ENCODE data around the gene PNPLA8.
"Not testable (repeated sequence)": the region's sequence is repeated elsewhere in the genome, so short reads cannot be mapped to it uniquely, and the experiment has no call there.

PNPLA8 gene

DNA sequence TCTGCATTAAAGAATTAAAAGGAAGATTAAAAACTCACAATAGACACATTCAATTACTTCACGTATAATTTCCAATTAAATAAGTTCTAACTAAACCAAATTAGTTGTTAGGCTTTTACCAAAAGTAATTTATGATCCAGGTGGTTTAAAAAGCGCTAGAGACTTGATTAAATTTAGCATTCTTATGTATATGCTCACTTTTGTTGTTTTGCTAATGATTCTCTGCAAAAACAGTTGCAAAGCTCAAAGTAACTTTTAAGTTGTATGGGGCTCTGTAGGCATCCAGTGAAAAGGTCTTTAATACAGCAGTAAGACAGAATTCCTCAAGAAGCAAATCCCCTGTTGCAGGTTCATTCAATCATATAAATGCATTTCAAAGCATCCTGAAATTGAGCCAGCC, 15.5 kb upstream of the PNPLA8 start:
- Histone ChIP-seq H4K20me1 (ENCODE audit: insufficient read depth) (no peaks in the 10 kb centered on the region), H3K27ac (no peak overlapping the region), H3K27me3 (ENCODE audit: insufficient read depth, low read depth) (no peaks in the 10 kb centered on the region), H3K4me3 (IDR thresholded peaks at IDR 0.05; ENCODE audit: insufficient read depth, low read depth, low read length) (no peak overlapping the region), H3K79me2 (ENCODE audit: insufficient read depth, low read depth) (no peaks in the 10 kb centered on the region), H3K4me2 (no peak overlapping the region), H3K9ac (no peak overlapping the region), H2AFZ (ENCODE audit: low read depth) (no peak overlapping the region), H3K36me3 (ENCODE audit: insufficient read depth) (no peaks in the 10 kb centered on the region), H3K4me1 (ENCODE audit: low read depth, poor library complexity, severe bottlenecking) (no peaks in the 10 kb centered on the region)
- TF ChIP-seq, protein P1, sequence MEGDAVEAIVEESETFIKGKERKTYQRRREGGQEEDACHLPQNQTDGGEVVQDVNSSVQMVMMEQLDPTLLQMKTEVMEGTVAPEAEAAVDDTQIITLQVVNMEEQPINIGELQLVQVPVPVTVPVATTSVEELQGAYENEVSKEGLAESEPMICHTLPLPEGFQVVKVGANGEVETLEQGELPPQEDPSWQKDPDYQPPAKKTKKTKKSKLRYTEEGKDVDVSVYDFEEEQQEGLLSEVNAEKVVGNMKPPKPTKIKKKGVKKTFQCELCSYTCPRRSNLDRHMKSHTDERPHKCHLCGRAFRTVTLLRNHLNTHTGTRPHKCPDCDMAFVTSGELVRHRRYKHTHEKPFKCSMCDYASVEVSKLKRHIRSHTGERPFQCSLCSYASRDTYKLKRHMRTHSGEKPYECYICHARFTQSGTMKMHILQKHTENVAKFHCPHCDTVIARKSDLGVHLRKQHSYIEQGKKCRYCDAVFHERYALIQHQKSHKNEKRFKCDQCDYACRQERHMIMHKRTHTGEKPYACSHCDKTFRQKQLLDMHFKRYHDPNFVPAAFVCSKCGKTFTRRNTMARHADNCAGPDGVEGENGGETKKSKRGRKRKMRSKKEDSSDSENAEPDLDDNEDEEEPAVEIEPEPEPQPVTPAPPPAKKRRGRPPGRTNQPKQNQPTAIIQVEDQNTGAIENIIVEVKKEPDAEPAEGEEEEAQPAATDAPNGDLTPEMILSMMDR (conservative IDR thresholded peaks at IDR 0.05; ENCODE audit: low read depth, low read length): no peak

DNA sequence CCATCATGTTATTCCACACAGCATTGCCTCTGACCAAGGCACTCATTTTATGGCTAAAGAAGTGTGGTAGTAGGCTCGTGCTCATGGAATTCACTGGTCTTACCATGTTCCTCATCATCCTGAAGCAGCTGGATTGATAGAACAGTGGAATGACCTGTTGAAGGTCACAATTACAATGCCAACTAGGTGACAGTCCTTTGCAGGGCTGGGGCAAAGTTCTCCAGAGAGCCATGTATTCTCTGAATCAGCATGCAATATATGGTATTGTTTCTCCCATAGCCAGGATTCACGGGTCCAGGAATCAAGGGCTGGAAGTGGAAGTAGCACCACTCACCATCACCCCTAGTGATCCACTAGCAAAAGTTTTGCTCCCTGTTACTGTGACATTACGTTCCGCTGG, 12.8 kb upstream of the PNPLA8 start:
- not testable (repeated sequence) for H4K20me1 ChIP-seq (ENCODE audit: insufficient read depth); H3K36me3 ChIP-seq (ENCODE audit: insufficient read depth); H3K27ac ChIP-seq; H3K4me2 ChIP-seq; H3K4me3 ChIP-seq (IDR thresholded peaks at IDR 0.05; ENCODE audit: insufficient read depth, low read depth, low read length); H3K27me3 ChIP-seq (ENCODE audit: insufficient read depth, low read depth); H3K4me1 ChIP-seq (ENCODE audit: low read depth, poor library complexity, severe bottlenecking); H3K79me2 ChIP-seq (ENCODE audit: insufficient read depth, low read depth); H2AFZ ChIP-seq (ENCODE audit: low read depth); H3K9ac ChIP-seq

- H3K4me2 ChIP-seq; H3K36me3 ChIP-seq (ENCODE audit: insufficient read depth); H2AFZ ChIP-seq (ENCODE audit: low read depth); H3K27me3 ChIP-seq (ENCODE audit: insufficient read depth, low read depth); H3K9ac ChIP-seq; H3K79me2 ChIP-seq (ENCODE audit: insufficient read depth, low read depth); H3K4me3 ChIP-seq (IDR thresholded peaks at IDR 0.05; ENCODE audit: insufficient read depth, low read depth, low read length); H3K27ac ChIP-seq; H4K20me1 ChIP-seq (ENCODE audit: insufficient read depth); H3K4me1 ChIP-seq (ENCODE audit: low read depth, poor library complexity, severe bottlenecking): not testable (repeated sequence)
Observed at GRCh38 chr7:108538236-108538635, 12.3 kb upstream of the PNPLA8 start.

- H3K9ac ChIP-seq: no peak overlapping the region
- no peaks in the 10 kb centered on the region for H4K20me1 ChIP-seq (ENCODE audit: insufficient read depth)
- no peak overlapping the region for H3K4me3 ChIP-seq (IDR thresholded peaks at IDR 0.05; ENCODE audit: insufficient read depth, low read depth, low read length)
- H3K4me2 ChIP-seq: no peak overlapping the region
- H3K27ac ChIP-seq: no peak overlapping the region
- no peaks in the 10 kb centered on the region for H3K4me1 ChIP-seq (ENCODE audit: low read depth, poor library complexity, severe bottlenecking)
- TF ChIP-seq, protein P1 (conservative IDR thresholded peaks at IDR 0.05; ENCODE audit: low read depth, low read length): no peak
- H3K27me3 ChIP-seq (ENCODE audit: insufficient read depth, low read depth): no peaks in the 10 kb centered on the region
- no peaks in the 10 kb centered on the region for H3K36me3 ChIP-seq (ENCODE audit: insufficient read depth)
- H3K79me2 ChIP-seq (ENCODE audit: insufficient read depth, low read depth): no peaks in the 10 kb centered on the region
- H2AFZ ChIP-seq (ENCODE audit: low read depth): no peak overlapping the region
Observed at GRCh38 chr7:108537229-108537628, 11.3 kb upstream of the PNPLA8 start.

GRCh38 chr7:108535744-108536143, 9.8 kb upstream of the PNPLA8 start:
- Histone ChIP-seq H3K36me3 (ENCODE audit: insufficient read depth) (no peaks in the 10 kb centered on the region), H4K20me1 (ENCODE audit: insufficient read depth) (no peaks in the 10 kb centered on the region), H3K4me2 (no peak overlapping the region), H3K27ac (no peak overlapping the region), H3K9ac (no peak overlapping the region), H3K27me3 (ENCODE audit: insufficient read depth, low read depth) (no peaks in the 10 kb centered on the region), H2AFZ (ENCODE audit: low read depth) (no peak overlapping the region), H3K4me3 (IDR thresholded peaks at IDR 0.05; ENCODE audit: insufficient read depth, low read depth, low read length) (no peak overlapping the region), H3K4me1 (ENCODE audit: low read depth, poor library complexity, severe bottlenecking) (no peaks in the 10 kb centered on the region), H3K79me2 (ENCODE audit: insufficient read depth, low read depth) (no peaks in the 10 kb centered on the region)
- TF ChIP-seq, protein P1 (conservative IDR thresholded peaks at IDR 0.05; ENCODE audit: low read depth, low read length): no peak

All from KMS-11 (cell line).